Loucy (cell line): ENCODE results near the gene ZNF784.

Source experiments
- CTCF ChIP-seq: fragments of 200-600 bp; sonication (generic); conservative IDR thresholded peaks from 2 replicates; pipeline ENCODE4 v1.5.1; 2014; ENCODE audit warnings: mild to moderate bottlenecking, antibody characterized with exemption, low read length
- EZH2phosphoT487 ChIP-seq: fragments of 200-600 bp; IDR thresholded peaks from 2 replicates; pipeline ENCODE4 v1.6.1; 2018; ENCODE audit warnings: antibody characterized with exemption, mild to moderate bottlenecking, moderate library complexity, borderline replicate concordance

- no peak for TF ChIP-seq EZH2phosphoT487
- TF ChIP-seq CTCF, result no peak
These were observed 39.5 kb downstream of the ZNF784 start for GRCh38 chr19:55584871-55585270.
